Putamen (tissue), 1 donor: Measurements from ENCODE around the gene MAD2L1BP.
"Not testable (repeated sequence)": the region's sequence is repeated elsewhere in the genome, so short reads cannot be mapped to it uniquely, and the experiment has no call there.

Experiments used
- DNase-seq: peaks from one replicate; pipeline ENCODE4 v3.0.0-alpha.2; 2016; ENCODE audit warnings: low spot score

The MAD2L1BP gene

DNA sequence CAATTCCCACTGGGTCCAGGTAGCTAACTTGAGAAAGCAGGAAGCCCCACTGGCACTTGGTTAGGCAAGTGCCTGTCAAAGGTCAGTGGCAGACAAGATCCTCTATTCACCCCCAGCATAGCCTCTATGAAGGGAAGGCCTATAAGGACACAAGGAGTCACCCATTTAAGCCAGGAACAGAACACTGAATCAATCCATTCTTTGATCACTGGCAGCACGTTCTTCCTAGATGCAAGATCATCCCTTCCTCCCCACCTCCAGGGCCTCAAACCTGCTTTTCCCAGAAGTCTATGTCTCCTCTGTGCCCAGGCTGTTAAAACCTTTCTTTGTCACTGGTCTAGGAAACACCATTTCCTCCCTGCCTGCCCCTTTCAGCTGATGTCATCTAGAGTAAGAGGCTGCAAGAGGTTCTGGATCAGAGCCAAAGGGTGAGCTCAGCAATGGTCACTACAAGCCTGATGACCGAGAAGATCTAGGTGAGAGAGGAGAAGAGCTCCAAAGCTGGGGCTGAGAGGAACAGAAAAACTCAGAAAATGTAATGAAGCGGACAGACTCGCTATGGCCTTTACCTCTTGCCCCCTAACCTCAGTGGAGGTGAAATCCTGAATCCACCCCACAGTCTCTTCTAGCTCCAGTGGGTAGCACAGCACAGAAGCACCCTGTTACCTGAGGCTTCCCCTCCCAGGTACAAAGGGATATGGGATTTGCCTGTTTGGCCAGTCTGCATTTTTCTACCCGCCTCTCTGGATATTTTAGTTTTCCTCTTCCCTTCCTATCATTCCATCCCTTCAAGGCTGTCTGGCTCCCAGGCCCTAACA is 8.4 kb upstream of the MAD2L1BP start:
- DNase-seq, result no peak

DNA sequence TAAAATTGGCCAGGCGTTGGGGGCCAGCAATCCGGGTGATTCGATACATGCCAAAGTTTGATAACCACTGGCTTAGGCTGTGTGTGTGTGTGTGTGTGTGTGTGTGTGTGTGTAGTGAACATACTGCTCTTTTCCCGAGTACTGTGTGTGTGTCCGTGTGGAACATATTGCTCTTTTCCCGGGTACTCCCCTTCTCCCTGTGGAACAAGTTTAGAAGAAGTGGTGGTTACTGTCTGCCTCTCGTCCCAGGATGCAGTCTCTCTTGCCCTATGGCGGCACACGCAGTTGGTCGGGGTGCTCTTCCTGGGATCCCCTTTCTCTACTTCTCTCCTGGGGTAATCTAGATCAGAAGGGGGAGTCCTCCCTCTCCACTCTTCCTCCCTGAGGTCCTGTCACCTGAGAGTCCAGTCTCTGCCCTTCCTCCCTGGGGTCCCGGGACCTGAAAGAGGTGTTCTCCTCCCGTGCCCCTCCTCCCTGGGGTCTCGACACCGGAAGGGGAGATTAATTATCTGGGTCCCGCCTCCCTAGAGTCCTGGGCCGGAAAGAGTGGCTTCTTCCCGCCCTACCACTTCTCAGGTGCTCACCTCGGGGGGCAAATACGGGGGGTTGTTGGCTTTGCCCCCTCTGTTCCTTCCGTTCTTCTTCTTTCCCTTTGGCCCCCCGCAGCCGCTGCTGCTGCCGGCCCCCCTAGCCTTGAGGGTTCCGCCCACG is 7.1 kb upstream of the MAD2L1BP start:
- DNase-seq, result no peak

DNA sequence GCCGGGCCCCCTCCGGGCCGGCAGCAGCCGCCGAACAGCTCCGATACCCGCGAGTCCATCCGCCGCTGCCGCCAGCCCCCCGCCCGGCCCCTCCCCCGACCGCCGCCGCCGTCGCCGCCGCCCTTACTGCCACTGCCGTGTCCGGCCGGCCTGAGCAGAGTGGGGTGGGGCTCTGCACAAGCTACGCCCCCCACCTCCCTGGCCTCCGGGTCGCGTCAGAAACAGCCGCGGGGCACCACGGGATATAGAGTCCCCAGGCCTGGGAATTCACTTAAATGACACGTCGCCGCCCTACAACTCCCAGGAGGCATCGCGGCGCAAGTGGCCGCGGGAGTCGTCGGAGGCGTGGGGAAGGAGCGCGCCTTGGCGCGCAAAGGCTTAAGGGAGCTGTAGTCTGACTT is 6.5 kb upstream of the MAD2L1BP start, which contains the start of gene GTPBP2:
Gene GTPBP2, minus strand, starts transcription at position 161 of the 401 bp plus-strand sequence. Its CDS starts 102 bp downstream, at position 59.
- DNase-seq, result peak; percentile 100

DNA sequence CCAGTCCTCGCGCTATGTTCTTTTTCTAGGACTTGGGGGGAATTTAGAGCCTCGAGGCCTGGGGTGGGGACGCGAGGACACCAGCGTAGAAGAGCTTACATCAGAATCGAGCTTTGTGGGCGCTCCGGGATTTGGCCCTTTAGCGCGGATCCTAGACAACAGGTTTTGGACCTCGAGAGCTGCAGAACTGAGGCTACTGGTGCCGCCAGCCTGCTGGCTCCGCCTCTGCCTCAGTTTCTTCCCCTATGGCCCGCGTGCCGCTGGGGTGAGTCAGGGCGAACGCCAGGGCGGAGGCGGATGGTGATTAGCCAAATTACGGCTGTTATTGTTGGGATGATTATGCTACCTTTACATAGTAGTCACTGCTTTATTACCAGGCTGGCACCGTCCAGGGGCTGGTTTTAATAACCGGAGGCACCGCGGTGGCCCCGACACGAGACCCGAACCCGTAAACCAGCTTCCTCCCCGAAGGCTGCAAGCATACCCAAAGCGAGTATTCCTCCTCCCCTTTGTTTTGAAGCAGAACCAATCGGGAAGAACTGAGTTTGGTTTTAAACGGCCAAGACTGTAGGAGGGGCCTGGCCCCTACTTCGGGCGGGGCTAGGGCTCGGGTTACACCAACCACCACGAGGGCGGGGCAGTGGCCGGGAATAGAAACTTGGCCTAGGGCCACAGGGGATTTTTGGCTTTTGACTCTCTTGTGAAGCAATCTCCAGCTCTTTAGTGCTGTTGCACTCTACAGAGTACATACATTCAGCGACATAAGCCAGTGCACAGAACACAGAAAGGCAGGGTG is 5.9 kb upstream of the MAD2L1BP start:
- DNase-seq, result peak; percentile 86

DNA sequence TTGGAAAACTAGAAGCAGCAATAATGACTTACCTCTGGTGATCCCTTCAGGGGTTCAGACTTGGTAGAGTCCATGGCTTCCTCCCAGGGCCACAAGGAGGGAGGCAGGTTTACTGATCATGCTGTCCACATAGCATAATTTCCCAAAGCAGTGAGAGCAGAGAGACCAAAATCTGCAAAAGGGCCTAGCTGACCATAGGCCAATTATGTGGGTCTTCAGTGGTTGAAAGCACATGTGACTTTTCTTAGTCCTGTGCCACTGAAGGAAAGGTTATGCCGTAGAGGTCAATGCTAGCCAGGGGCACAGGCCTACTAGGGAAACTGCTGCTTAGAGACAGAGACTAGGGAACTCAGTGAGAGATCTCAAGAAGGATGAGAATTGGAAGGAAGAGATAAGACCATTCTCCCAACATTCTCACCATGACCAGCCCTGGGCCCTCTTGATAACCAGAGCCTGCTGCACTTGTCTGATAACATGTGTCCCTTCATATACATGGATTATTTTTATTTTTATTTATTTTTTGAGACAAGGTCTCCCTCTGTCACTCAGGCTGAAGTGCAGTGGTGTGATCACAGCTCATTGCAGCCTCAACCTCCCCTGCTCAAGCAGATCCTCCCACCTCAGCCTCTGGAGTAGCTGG is 4.5 kb upstream of the MAD2L1BP start:
- no peak for DNase-seq

DNA sequence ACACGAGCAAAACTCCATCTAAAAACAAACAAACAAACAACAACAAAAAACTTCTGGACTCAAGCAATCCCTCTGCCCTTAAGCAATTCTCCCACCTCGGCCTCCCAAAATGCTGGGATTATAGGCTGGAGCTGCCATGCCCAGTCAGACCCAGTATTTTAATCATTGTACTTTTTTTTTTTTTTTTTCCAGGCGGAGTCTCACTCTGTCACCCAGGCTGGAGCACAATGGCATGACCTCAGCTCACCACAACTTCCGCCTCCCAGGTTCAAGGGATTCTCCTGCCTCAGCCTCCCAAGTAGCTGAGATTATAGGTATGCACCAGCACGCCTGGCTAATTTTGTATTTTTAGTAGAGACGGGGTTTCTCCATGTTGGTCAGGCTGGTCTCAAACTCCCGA is 2.6 kb upstream of the MAD2L1BP start:
- not testable (repeated sequence) for DNase-seq

DNA sequence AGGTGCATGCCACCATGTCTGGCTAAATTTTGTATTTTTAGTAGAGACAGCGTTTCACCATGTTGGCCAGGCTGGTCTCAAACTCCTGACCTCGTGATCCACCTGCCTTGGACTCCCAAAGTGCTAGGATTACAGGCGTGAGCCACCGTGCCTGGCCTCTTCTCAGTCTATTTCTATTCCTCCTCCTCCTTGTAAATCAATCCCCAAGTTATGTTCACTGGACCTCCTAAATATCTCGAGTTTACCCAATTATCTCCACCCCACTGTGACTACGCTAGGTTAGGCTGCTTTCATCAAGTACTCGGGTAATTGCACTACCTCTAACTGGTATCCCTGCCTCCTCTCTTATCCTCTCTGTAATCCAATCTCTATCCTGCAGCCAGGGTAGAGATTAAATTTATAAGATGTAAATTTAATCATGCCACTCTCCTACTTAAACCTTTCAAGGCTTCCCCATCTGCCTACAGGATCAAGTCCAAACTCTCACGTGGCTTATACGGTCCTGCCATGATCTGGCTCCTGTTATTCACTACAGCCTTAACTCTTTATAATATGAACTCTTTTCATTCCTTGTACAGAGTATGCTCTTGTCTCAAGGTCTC is 837 bp upstream of the MAD2L1BP start:
- no peak for DNase-seq

DNA sequence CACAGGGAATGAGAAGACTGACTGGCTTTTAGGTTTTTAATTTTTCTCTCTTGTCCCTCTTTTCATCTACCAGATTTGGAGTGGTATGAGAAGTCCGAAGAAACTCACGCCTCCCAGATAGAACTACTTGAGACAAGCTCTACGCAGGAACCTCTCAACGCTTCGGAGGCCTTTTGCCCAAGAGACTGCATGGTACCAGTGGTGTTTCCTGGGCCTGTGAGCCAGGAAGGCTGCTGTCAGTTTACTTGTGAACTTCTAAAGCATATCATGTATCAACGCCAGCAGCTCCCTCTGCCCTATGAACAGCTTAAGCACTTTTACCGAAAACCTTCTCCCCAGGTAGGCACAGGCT is 644 bp downstream of the MAD2L1BP start:
- DNase-seq, result no peak

DNA sequence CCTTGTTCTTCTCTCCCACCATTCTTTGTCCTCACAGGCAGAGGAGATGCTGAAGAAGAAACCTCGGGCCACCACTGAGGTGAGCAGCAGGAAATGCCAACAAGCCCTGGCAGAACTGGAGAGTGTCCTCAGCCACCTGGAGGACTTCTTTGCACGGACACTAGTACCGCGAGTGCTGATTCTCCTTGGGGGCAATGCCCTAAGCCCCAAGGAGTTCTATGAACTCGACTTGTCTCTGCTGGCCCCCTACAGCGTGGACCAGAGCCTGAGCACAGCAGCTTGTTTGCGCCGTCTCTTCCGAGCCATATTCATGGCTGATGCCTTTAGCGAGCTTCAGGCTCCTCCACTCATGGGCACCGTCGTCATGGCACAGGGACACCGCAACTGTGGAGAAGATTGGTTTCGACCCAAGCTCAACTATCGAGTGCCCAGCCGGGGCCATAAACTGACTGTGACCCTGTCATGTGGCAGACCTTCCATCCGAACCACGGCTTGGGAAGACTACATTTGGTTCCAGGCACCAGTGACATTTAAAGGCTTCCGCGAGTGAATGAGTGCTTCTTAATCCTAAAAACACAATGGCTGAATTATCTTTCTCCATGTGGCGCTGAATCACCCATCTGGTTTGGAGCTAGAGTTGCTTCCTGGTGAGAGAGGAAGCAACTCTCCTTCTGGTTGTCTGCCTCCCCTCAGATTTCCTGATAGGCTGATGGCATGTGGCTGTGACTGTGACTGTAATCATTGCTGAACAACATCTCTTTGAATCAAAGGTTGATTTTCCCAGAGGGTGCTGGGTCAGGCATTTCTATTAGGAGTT is 4.6 kb downstream of the MAD2L1BP start:
- DNase-seq, result no peak

DNA sequence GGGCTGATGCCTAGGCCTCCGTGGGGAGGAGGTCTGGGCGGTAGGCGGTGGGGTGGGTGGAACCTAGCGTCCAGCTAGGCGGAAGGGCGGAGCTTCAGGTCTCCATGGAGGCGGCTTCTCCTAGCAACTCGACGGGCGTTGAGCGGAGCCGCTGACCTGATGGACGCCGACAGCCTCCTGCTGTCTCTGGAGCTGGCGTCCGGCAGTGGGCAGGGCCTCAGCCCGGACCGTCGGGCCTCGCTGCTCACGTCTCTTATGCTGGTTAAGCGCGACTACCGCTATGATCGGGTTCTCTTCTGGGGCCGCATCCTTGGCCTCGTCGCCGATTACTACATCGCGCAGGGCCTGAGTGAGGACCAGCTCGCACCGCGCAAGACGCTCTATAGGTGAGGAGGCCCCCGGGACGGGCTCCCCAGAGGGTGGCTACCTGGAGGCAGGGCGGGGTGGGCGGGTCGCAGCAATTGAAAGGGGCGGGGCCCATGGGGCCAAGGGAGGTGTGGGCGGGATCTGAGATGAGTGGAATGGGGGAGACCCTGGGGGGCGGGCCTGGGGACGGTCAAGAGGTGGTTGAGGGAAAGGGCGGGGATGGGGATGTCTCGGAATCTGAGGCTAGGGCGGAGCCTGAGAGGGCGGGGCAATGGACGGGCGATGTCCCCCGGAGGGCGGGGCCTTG is 9.4 kb downstream of the MAD2L1BP start, which contains the start of gene RSPH9:
Gene RSPH9, plus strand, starts transcription at position 97 of the 673 bp plus-strand sequence. Its CDS starts 63 bp downstream, at position 160.
- no peak for DNase-seq

DNA sequence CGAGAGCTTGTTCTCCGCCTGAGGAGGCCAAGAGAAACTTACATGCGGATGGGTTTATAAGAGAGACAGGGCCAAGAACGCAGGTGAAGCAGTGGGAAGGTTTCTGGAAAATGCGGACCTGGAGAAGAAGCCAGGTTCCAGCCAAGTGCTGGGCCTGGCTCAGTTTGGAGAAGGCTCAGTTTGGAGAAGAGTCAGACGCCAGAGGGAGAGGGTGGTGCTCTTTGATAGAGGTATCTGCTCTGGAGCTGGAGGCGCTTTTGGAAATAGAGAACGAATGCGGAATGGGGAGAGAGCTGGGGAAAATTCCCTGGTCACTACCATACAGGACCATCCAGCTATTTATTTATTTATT is 9.9 kb downstream of the MAD2L1BP start:
- no peak for DNase-seq

DNA sequence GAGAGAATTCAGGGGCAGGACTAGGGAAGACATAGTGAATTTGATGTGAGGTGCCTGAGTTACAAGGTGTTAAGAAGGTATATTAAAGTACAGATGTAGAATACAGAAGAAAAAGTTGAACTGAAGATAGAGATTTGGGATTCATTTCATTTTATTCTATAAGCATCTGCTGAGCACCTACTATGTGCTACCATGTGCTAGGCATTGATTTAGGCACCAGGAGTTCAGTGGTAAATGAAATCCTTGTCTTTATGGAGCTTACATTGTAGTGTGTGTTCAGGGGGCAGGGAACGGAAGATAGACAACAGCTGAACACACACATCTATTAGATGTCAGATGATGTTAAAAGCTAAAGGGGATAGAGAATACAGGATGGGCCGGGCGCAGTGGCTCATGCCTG is 12.0 kb downstream of the MAD2L1BP start:
- no peak for DNase-seq

DNA sequence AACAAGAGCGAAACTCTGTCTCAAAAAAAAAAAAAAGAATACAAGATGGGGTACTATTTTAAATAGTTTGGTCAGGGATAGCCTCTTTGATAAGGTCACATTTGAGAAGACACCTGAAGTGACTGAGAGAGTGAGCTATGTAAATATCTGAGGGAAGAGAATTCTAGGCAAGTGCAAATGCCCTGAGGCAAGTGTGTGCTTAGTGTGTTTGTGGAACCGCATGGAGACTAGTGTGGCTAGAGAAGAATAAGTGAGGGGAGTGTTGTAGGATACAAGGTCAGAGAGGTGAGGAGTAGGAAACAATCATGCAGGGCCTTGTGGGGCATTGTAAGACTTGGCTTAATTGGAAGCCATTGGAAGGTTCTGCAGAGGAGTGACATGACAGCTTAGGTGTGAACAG is 12.6 kb downstream of the MAD2L1BP start:
- no peak for DNase-seq

DNA sequence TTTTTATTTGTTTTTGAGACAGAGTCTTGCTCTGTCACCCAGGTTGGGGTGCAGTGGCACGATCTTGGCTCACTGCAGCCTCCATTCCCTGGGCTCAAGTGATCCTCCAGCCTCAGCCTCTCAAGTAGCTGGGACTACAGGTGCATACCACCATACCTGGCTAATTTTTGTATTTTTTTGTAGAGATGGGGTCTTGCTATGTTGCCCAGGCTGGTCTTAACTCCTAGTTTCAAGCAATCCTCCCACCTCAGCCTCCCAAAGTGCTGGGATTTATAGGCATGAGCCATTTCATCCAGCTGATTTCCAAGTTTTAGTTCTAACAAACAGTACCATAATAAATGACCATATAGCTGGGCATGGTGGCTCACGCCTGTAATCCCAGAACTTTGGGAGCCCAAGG is 17.2 kb downstream of the MAD2L1BP start:
- not testable (repeated sequence) for DNase-seq

DNA sequence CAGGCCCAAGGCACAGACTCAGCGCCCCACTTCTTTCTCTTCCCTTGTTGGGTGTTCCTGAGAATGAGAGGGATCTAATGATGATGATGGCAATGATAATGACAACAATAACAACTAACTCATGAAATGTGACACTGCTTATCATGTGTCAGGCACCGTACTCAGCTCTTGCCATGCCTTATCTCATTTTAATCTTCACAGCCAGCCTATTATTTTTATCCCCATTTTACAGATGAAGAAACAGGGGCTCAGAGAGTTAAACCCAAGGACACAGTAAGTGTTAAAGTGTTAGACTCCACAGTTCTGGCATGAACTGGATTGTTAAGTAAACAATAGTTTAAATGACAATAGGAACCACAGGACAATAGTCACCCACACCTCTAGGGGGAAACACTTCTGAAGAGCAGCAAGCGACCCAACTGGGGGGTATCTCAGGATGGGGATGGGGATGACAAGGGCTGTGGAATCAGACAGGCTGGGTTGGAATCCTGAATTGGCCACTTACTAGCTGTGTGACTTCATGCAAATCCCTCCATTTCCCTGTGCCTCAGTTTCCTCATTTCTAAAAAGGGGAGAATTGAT is 21.7 kb downstream of the MAD2L1BP start:
- no peak for DNase-seq

DNA sequence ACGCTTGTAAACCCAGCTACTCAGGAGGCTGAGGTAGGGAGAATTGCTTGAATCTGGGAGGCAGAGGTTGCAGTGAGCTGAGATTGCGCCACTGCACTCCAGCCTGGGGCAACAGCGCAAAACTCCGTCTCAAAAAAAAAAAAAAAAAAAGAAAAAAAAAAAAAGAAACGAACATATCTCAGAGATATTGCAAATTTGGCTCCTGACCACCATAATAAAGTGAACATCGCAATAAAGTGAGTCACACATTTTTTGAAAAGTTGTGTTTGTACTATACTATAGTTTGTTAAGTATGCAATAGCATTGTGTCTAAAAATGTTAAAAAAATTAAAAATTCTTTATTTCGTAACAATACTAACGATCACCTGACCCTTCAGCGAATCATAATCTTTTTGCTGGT is 22.5 kb downstream of the MAD2L1BP start:
- no peak for DNase-seq

DNA sequence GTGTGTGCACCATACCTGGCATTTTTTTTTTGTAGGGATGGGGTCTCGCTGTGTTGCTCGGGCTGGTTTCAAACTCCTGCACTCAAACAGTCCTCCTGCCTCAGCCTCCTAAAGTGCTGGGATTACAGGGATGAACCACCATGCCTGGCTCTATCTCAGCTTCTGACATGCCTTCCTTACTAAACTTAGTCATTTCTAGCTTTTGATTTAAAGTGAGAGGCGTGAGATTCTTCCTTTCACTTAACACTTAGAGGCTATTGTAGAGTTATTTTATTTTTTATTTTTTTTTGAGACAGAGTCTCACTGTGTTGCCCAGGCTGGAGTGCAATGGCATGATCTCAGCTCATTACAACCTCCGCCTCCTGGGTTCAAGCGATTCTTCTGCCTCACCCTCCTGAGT is 27.3 kb downstream of the MAD2L1BP start:
- not testable (repeated sequence) for DNase-seq

DNA sequence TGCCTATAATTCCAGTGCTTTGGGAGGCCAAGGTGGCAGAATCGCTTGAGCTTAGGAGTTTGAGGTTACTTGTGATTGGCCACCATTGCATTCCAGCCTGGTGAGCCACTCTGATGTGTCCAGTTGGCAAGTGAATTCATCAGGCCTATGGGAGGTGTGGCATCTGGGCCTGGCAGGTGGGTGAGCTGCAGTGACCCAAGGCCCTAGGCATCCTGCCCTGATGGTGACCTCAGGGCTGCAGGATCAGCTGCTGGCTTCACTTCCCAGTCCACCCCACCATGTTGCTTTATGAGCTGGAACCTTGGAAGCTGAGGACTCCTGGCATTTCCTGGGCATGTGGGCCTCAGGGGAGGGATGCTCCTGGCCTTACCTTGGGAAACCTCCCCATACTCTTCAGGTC is 29.7 kb downstream of the MAD2L1BP start:
- no peak for DNase-seq

DNA sequence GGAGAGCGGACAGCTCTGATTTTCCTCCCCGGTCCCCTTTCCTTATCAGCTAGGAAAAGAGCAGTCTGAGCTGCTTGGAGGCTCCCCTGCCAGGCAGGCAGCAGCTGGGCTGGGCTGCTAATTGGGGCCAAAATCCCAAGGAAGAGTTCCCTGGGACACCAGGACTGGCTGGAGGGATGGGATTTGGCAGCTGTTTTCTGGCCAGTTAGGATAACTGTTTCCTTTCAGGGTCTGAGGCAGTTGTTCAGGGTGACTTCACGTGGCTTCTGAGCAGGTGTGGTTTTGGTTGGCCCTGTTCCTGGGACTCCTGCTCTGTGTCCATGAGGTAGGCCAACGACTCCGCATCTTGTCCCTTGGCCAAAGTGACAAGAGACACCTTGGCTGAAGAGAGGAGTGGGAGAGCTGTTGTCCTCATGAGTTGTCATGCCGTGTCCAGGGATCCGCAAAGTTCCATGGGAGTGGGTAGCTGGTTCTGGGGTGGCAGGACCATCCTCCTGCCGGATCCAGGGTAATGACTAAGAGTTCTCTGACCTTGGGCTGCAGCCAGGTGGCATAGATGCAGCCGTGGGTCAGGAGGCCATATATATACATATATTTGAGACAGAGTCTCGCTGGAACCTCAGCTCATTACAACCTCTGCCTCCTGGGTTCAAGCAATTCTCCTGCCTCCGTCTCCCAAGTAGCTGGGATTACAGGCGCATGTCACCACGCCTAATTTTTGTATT is 30.7 kb downstream of the MAD2L1BP start:
- no peak for DNase-seq
